GM18505 (cell line): Measurements from ENCODE around the gene PCDHGA6.
A peak's percentile ranks its signal among the peaks of the same experiment; 100 is the strongest.
"Not testable (repeated sequence)": the region's sequence is repeated elsewhere in the genome, so short reads cannot be mapped to it uniquely, and the experiment has no call there.

ENCODE experiments used
- ATAC-seq: cut with Tn5 transposase; IDR thresholded peaks from one replicate; pipeline ENCODE4 v1.9.1; 2021; ENCODE audit not compliant: unreplicated experiment
- POLR2A ChIP-seq: IDR thresholded peaks from 4 replicates; pipeline ENCODE4 v1.6.1; 2011; ENCODE audit warnings: borderline replicate concordance; ENCODE audit not compliant: insufficient read depth, insufficient read length; ENCODE audit errors: extremely low read depth

Gene PCDHGA6

GRCh38 chr5:141413540-141414069 is 39.9 kb downstream of the PCDHGA6 start:
- no peak for TF ChIP-seq POLR2A
- no peak for ATAC-seq

DNA sequence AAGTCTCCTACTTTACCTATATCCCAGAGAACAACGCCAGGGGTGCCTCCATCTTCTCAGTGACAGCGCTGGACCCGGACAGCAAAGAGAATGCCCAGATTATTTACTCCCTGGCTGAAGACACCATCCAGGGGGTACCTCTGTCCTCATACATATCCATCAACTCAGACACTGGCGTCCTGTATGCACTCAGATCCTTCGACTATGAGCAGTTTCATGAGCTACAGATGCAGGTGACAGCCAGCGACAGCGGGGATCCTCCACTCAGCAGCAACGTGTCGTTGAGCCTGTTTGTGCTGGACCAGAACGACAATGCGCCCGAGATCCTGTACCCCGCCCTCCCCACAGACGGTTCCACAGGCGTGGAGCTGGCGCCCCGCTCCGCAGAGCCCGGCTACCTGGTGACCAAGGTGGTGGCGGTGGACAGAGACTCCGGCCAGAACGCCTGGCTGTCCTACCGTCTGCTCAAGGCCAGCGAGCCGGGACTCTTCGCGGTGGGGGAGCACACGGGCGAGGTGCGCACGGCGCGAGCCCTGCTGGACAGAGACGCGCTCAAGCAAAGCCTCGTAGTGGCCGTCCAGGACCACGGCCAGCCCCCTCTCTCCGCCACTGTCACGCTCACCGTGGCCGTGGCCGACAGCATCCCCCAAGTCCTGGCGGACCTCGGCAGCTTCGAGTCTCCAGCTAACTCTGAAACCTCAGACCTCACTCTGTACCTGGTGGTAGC is 41.0 kb downstream of the PCDHGA6 start:
- ATAC-seq, result not testable (repeated sequence)

GRCh38 chr5:141415275-141415618 is 41.6 kb downstream of the PCDHGA6 start:
- not testable (repeated sequence) for ATAC-seq

DNA sequence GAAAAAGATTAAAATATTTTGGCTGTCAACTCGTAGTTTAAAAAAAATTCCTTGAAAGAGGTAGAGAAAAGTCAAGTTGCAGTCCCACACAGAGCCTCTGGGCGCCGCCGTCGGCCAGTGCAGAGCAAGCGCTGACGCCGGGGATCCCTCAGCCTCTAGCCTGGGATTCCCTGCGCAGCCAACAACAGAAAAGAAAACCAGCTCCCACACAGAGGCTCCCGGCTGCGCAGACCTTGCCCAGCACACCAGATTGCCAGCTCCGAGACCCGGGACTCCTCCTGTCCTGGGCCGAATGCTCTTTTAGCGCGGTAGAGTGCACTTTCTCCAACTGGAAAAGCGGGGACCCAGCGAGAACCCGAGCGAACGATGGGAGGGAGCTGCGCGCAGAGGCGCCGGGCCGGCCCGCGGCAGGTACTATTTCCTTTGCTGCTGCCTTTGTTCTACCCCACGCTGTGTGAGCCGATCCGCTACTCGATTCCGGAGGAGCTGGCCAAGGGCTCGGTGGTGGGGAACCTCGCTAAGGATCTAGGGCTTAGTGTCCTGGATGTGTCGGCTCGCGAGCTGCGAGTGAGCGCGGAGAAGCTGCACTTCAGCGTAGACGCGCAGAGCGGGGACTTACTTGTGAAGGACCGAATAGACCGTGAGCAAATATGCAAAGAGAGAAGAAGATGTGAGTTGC is 43.9 kb downstream of the PCDHGA6 start, which contains the start of gene PCDHGB7:
Gene PCDHGB7 (plus strand): TSS at position 184 of the 679 bp plus-strand sequence. CDS start 183 bp downstream, at position 367.
- ATAC-seq, result peak; percentile 65

- no peak for TF ChIP-seq POLR2A
- ATAC-seq, result no peak
Measured at GRCh38 chr5:141419074-141419880, 45.6 kb downstream of the PCDHGA6 start.

DNA sequence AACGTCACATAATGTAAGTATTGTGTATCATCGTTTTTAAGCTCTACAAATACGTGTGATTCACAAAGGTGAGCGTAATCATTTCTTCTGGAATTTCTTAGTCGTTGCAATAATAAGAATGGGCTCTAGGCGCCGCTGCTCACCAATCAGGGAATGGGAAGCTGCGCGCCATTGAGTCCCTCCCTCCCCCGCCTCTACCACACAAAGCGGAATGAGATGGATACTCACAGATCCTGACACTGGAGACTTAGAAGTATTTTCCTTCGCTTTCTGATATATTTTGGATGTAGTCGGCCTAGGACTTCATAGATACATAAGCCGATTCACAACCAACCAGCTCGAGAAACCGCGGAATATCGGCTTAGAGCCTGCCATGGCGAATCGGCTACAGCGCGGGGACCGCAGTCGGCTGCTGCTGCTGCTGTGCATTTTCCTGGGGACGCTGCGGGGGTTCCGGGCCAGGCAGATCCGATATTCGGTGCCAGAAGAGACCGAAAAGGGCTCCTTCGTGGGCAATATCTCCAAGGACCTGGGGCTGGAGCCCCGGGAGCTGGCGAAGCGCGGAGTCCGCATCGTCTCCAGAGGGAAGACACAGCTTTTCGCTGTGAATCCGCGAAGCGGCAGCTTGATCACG is 47.3 kb downstream of the PCDHGA6 start, which contains the start of gene PCDHGA11:
Gene PCDHGA11 (plus strand): TSS at position 197 of the 634 bp plus-strand sequence. CDS start 177 bp downstream, at position 374.
- peak; percentile 47 for ATAC-seq
- no peak for TF ChIP-seq POLR2A

- TF ChIP-seq POLR2A, result no peak
- no peak for ATAC-seq
Measured at GRCh38 chr5:141421489-141421855, 47.8 kb downstream of the PCDHGA6 start.

DNA sequence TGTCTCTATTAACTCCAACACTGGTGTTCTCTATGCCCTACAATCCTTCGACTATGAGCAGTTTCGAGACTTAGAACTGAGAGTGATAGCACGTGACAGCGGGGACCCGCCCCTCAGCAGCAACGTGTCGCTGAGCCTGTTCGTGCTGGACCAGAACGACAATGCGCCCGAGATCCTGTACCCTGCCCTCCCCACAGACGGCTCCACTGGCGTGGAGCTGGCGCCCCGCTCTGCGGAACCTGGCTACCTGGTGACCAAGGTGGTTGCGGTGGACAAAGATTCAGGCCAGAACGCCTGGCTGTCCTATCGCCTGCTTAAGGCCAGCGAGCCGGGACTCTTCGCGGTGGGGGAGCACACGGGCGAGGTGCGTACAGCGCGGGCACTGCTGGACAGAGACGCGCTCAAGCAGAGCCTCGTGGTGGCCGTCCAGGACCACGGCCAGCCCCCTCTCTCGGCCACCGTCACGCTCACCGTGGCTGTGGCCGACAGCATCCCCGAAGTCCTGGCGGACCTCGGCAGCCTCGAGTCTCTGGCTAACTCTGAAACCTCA is 49.1 kb downstream of the PCDHGA6 start:
- no peak for TF ChIP-seq POLR2A

GRCh38 chr5:141427783-141428426 is 54.2 kb downstream of the PCDHGA6 start:
- no peak for TF ChIP-seq POLR2A
- ATAC-seq, result no peak

More for the DNA sequence above, 49.1 kb downstream of the PCDHGA6 start:
- no peak for ATAC-seq
